ENCODE results near the gene ZEB1.

The ZEB1 gene

DNA sequence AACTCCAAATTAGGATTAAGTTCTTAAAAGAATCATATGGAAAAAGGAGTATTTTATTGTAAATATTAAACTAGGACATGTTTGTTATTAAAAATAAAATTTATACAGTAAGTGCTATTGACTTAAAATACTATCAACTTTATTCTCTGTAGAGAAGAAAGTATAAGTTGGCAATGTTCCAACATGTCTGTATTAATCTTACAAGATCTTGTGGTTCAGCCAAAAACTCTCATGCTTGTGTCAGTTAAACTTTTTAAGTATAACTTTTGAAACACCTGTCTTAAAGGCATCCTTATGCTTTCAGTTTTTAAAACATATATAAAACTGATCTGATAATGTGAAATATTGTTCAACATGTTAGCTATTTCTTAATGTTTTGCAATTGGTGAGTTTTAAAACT lies 160.7 kb downstream of the ZEB1 start:
- no peak overlapping the region for H3K4me3 ChIP-seq (ENCODE audit: control insufficient read depth, low read depth, low read length)
- TF ChIP-seq, protein P1, sequence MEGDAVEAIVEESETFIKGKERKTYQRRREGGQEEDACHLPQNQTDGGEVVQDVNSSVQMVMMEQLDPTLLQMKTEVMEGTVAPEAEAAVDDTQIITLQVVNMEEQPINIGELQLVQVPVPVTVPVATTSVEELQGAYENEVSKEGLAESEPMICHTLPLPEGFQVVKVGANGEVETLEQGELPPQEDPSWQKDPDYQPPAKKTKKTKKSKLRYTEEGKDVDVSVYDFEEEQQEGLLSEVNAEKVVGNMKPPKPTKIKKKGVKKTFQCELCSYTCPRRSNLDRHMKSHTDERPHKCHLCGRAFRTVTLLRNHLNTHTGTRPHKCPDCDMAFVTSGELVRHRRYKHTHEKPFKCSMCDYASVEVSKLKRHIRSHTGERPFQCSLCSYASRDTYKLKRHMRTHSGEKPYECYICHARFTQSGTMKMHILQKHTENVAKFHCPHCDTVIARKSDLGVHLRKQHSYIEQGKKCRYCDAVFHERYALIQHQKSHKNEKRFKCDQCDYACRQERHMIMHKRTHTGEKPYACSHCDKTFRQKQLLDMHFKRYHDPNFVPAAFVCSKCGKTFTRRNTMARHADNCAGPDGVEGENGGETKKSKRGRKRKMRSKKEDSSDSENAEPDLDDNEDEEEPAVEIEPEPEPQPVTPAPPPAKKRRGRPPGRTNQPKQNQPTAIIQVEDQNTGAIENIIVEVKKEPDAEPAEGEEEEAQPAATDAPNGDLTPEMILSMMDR (conservative IDR thresholded peaks at IDR 0.05; ENCODE audit: control insufficient read depth, insufficient read depth, low read depth, low read length) = no peak
- peak; percentile 28 for DNase-seq (ENCODE audit: low read depth)

DNA sequence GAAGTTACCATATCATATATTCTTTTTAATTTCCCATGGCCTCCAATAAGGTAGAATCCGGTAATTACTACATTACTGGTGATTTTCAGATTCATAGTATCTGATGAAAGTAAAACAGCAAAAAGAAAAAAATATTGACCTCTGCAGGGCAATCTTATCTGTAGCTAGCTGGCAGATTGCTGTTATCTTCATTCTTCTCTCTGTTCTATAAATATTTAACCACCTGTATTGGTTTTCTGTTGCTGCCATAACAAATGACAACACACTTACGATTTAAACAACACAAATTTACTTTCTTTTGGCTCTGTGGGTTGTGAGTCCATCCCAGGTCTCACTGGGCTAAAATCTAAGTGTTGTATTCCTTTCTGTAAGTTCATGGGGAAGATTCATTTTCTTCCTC lies 164.5 kb downstream of the ZEB1 start:
- DNase-seq (ENCODE audit: low read depth) = no peak
- no peak overlapping the region for H3K4me3 ChIP-seq (ENCODE audit: control insufficient read depth, low read depth, low read length)
- TF ChIP-seq, protein P1 (conservative IDR thresholded peaks at IDR 0.05; ENCODE audit: control insufficient read depth, insufficient read depth, low read depth, low read length) = no peak

DNA sequence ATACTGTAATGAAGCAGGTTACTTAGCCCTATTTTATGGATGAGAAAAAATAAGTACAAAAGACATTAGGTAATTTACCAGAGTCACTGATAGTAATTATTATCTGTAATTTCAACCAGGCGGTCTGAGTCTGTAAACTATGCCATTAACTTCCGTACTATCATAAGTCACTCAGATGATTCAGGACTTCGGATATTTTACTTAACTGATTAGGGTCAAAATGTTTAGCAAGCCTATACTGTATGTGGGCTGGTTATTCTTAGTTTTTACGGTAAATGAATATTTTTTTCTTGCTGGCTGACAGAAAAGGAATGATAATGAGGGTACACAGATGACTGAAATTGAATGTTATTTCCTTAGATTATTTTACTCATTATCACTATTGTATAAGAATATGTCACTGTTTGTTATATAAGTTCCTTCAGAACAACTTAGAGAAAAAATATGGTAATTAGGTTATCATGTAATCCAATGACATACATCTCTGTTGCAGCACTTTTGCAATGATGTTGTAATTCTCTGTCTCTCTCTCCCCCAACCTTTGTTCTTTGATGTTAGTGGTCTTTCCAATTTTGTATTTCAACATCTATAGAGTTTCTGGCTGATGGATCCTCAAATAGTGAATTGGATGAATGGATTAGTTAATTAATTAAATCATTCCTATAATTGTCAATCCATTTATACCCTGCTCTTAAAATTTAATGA lies 165.6 kb downstream of the ZEB1 start:
- TF ChIP-seq, protein P1 (conservative IDR thresholded peaks at IDR 0.05; ENCODE audit: control insufficient read depth, insufficient read depth, low read depth, low read length) = no peak
- peak; percentile 28 for DNase-seq (ENCODE audit: low read depth)

DNA sequence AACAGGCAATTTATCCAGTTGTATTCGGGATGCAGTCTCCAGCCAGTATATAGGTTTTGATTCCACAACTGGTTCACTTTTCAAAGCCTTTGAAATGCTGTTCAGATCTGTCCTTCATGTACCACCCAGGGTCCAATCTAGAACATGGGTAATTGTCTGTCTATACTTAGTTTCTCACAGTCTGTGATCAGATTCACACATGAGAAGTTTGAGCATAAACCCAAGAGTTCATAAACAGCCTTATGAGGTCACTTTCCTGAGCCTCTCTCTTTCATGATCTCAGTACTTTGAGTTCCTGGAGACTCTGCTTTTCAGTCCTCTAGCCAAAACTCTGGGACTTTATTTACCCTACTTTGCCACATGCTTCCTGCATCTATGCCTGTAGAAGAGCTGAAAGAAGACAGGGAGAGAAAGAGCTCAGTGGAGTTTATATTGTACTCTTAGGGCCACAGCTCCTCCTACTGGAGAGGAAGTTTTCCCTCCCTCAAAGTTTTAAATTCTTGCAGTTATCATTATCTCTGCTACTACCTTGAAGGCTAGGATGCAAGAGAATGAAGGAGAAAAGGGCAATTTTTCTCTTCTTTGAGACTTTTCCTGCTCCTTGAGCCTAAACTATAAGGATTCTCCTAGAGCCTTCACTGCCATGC lies 172.0 kb downstream of the ZEB1 start:
- TF ChIP-seq, protein P1 (conservative IDR thresholded peaks at IDR 0.05; ENCODE audit: control insufficient read depth, insufficient read depth, low read depth, low read length) = peak; percentile 67
- H3K4me3 ChIP-seq (ENCODE audit: control insufficient read depth, low read depth, low read length) = no peak overlapping the region
- peak; percentile 66 for DNase-seq (ENCODE audit: low read depth)

More for the DNA sequence above, 165.6 kb downstream of the ZEB1 start:
- no peak overlapping the region for H3K4me3 ChIP-seq (ENCODE audit: control insufficient read depth, low read depth, low read length)

DNA sequence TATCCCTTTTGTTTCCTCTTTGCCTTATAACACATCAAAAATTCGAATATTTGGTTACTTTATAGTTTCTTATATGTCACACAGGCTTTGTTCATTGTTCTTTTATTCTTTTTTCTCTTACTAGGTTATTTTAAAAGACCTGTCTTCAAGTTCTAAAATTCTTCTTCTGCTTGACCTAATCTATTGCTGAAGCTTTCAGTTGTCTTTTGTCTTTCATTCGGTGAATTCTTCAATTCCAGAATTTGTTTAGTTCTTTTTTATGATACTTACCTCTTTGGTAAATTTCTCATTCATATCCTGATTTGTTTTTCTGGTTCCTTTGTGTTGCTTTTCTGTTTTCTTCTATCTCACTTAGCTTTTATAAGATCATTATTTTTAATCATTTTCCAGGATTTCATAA lies 188.4 kb downstream of the ZEB1 start:
- DNase-seq (ENCODE audit: low read depth) = no peak
- TF ChIP-seq, protein P1 (conservative IDR thresholded peaks at IDR 0.05; ENCODE audit: control insufficient read depth, insufficient read depth, low read depth, low read length) = no peak
- no peak overlapping the region for H3K4me3 ChIP-seq (ENCODE audit: control insufficient read depth, low read depth, low read length)

DNA sequence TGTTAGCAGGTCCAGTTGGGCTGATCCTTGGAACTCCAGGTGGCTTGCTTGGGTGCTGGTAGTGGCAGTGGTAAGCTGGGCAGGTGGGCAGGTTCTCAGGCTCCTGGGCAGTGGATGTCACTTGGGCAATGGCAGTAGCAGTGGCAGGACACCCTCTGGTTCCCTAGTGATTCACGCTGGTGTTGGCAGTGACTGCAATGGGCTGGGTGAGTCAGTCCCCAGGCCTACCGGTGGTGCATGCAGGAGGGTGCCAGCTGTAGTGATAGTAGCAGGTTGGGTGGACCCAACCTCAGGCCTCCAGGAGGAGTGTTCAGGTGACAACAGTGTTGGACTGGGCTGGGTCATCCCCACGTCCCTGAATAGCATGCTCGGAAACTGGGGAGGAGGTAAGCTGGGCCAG lies 189.2 kb downstream of the ZEB1 start:
- TF ChIP-seq, protein P1 (conservative IDR thresholded peaks at IDR 0.05; ENCODE audit: control insufficient read depth, insufficient read depth, low read depth, low read length) = no peak
- no peak for DNase-seq (ENCODE audit: low read depth)
- no peak overlapping the region for H3K4me3 ChIP-seq (ENCODE audit: control insufficient read depth, low read depth, low read length)
